PC-3 (cell line): ENCODE measurements around the gene TSPEAR.

Source experiments
- EZH2phosphoT487 ChIP-seq: fragments of 300-600 bp; sonication (generic); IDR thresholded peaks from 2 replicates; pipeline ENCODE4 v1.6.1; 2018; ENCODE audit warnings: mild to moderate bottlenecking, antibody characterized with exemption, low read length, borderline replicate concordance
- TF ChIP-seq, protein P1 (sequence below): fragments of 300-600 bp; sonication (generic); conservative IDR thresholded peaks from 2 replicates; pipeline ENCODE4 v1.5.1; 2017; ENCODE audit warnings: antibody characterized with exemption, low read depth, mild to moderate bottlenecking, low read length

DNA sequence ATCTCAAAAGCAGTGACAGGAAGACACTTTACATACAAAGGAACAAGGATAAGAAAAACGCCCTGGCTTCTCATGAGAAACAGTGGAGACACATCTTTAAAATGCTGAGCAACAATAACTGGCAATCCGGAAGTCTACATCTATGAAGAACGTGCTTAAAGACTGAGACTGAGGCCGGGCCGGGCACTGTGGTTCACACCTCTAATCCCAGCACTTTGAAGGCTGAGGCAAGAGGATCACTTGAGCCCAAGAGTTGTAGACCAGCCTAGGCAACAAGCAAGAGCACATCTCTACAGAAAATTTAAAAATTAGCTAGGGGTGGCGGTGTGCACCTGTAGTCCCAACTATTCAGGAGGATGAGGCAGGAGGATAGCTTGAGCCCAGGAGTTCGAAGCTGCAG, 27.3 kb downstream of the TSPEAR start:
- TF ChIP-seq EZH2phosphoT487: no peak
- TF ChIP-seq, protein P1, sequence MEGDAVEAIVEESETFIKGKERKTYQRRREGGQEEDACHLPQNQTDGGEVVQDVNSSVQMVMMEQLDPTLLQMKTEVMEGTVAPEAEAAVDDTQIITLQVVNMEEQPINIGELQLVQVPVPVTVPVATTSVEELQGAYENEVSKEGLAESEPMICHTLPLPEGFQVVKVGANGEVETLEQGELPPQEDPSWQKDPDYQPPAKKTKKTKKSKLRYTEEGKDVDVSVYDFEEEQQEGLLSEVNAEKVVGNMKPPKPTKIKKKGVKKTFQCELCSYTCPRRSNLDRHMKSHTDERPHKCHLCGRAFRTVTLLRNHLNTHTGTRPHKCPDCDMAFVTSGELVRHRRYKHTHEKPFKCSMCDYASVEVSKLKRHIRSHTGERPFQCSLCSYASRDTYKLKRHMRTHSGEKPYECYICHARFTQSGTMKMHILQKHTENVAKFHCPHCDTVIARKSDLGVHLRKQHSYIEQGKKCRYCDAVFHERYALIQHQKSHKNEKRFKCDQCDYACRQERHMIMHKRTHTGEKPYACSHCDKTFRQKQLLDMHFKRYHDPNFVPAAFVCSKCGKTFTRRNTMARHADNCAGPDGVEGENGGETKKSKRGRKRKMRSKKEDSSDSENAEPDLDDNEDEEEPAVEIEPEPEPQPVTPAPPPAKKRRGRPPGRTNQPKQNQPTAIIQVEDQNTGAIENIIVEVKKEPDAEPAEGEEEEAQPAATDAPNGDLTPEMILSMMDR: no peak
